OCI-M2 (cell line): ENCODE data around the gene TPTE2.
"Not testable (repeated sequence)": the region's sequence is repeated elsewhere in the genome, so short reads cannot be mapped to it uniquely, and the experiment has no call there.

Experiments used
- DNase-seq: peaks from one replicate; lab custom pipeline; 2025; ENCODE audit not compliant: unreplicated experiment; lab: John Stamatoyannopoulos, UW

The TPTE2 gene

GRCh38 chr13:19567820-19568534 is 6.6 kb upstream of the TPTE2 start:
- no peak for DNase-seq

DNA sequence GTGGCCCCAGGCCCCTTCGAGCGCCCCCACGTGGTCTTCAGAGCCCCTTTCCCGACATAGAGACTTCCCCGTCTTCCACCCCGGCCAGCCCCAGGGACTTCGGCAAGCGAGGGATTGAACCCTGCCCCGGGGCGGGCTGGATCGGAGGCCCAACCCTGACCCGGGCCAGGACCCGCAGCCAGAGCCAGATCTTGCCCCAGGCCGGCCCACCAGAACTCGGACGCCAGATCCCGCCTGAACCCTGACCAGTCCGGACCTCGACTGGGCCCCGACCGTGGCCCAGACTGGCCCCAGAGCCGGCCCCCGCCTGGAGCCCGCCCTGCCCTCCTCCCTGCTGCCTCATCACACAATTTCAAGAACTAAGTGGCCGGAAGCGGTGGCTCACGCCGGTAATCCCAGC is 253 bp upstream of the TPTE2 start:
- no peak for DNase-seq

GRCh38 chr13:19560672-19561071 is 660 bp downstream of the TPTE2 start:
- DNase-seq = not testable (repeated sequence)

DNA sequence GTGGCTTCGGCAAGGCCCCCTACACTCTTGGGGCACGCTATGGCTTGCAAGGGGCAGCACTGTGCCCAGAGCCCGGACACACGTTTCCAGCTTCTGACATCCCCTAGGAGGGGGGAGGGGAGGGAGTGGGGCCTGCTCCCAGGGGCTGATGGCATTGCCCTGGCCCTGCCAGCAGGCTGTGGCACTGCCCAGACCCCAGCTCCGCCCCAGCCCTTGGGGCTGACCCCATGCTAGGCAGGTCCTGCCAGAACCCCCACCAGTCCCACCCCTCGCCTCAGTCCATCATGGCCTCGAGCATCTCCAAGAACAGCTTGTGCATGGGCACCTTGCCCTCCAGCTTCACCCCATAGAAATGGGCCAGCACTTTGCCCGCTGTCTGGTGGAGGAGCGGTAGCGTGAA is 1.6 kb downstream of the TPTE2 start:
- not testable (repeated sequence) for DNase-seq

- DNase-seq = not testable (repeated sequence)
These were observed 4.0 kb downstream of the TPTE2 start for GRCh38 chr13:19557287-19557686.

- DNase-seq = not testable (repeated sequence)
These were observed 12.1 kb downstream of the TPTE2 start for GRCh38 chr13:19549245-19549644.

GRCh38 chr13:19525634-19526033 is 35.7 kb downstream of the TPTE2 start:
- not testable (repeated sequence) for DNase-seq

DNA sequence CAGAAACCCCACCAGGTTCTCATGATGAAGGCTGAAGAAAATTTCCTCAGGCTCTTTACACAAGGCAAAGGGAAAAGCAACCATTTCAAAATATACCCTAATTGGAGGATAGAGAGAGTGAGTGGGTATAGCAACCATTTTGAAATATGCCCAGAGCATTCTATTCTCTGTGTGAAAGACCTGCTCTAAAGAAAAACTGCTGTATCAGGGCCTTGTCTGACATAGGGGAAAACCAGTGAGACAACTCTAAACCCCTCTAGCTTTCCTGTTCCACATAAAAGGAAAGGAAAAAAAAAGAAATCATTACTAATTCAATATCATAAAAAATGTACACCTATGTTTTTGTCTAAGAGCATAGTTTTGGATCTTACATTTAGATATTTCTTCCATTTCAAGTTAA is 42.3 kb downstream of the TPTE2 start:
- no peak for DNase-seq

- DNase-seq = not testable (repeated sequence)
These were observed 53.7 kb downstream of the TPTE2 start for GRCh38 chr13:19507623-19508022.

- DNase-seq = not testable (repeated sequence)
These were observed 101.2 kb downstream of the TPTE2 start for GRCh38 chr13:19460126-19460525.

GRCh38 chr13:19439056-19439686 is 122.2 kb downstream of the TPTE2 start:
- DNase-seq = not testable (repeated sequence)

GRCh38 chr13:19437780-19438179 is 123.6 kb downstream of the TPTE2 start:
- DNase-seq = not testable (repeated sequence)

DNA sequence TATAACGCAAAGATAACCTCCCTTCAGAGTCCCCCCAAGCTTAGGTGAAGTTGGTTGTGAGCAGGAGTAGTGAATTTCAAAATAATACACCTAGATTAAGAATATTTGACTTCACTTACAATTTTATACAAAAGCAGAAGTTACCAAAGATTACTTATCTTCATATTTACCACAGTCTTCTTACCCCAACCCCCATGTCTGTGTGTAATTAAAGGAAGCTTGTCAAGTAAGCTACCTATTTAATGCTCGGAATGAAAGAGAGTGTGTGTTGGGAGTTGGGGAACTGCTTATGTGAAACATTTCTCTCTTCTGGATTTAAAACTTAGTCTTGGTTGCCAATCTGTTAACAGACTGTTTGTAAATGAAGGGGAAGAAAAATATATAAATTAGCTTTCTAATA is 139.1 kb downstream of the TPTE2 start:
- not testable (repeated sequence) for DNase-seq

DNA sequence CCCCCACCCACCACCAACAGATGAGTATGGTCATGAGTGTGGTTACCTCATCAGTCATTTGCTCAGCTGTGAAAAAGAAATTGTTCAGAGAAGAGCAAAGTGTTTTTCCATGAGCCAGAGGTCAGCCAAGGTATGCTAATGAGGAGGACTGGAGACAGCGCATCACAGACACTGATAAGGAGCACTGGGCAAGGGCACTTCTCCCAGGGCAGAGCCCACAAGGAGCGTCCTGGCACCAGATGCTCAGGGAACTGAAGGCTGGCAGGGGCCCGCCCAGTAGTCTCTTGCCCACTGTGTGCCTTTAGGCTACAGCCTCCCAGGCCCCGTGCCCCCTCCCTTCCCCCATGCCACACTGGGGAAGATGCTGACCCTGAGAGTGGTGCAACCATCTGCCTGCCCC is 148.8 kb downstream of the TPTE2 start:
- DNase-seq = not testable (repeated sequence)

DNA sequence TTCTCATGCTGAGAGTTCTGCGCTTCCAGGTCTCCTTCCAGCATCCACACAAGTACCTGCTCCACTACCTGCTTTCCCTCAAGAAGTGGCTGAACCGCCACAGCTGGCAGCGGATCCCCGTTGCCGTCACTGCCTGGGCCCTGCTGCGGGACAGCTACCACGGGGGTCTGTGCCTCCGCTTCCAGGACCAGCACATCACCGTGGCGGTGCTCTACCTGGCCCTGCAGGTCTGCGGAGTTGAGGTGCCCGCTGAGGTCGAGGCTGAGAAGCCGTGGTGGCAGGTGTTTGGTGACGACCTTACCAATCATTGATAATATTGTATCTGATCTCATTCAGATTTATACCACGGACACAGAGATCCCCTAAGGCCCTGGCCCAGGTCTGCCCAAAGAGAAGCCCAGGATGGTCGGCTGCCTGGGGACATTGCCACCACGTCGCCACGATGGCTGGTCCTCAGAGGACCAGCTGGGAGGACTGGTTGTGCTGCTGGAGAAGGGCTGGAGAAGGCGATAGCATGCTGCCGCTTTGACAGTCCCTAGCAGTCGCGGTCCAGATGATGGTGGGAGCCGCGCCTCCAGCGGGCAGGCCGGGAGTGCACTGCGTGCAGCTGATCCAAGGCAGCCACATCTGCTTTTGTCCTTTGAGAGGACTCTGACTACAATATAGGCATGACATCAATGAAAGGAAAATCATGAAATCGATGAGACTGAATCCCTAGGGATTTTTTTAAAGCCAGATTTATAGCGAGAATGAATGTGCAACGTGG is 178.4 kb downstream of the TPTE2 start:
- not testable (repeated sequence) for DNase-seq

- DNase-seq = no peak
These were observed 179.2 kb downstream of the TPTE2 start for GRCh38 chr13:19382111-19382510.
